ENCODE results near the gene PICALM.
"Not testable (repeated sequence)": the region's sequence is repeated elsewhere in the genome, so short reads cannot be mapped to it uniquely, and the experiment has no call there.

The PICALM gene

GRCh38 chr11:85967457-85967856 lies 101.4 kb downstream of the PICALM start:
- no peak for DNase-seq

- DNase-seq = no peak
These were observed 103.7 kb downstream of the PICALM start for GRCh38 chr11:85965202-85965601.

GRCh38 chr11:85961930-85962363 lies 106.9 kb downstream of the PICALM start:
- no peak for DNase-seq

- DNase-seq = no peak
These were observed 107.8 kb downstream of the PICALM start for GRCh38 chr11:85961130-85961529.

GRCh38 chr11:85960678-85961077 lies 108.2 kb downstream of the PICALM start:
- DNase-seq = no peak

- DNase-seq = no peak
These were observed 113.4 kb downstream of the PICALM start for GRCh38 chr11:85955531-85955930.

GRCh38 chr11:85953491-85954143 lies 115.3 kb downstream of the PICALM start:
- DNase-seq = no peak

- not testable (repeated sequence) for DNase-seq
These were observed 116.8 kb downstream of the PICALM start for GRCh38 chr11:85952108-85952485.

GRCh38 chr11:85951428-85952107 lies 117.3 kb downstream of the PICALM start:
- DNase-seq = no peak

GRCh38 chr11:85951049-85951405 lies 117.9 kb downstream of the PICALM start:
- no peak for DNase-seq

GRCh38 chr11:85950317-85951048 lies 118.4 kb downstream of the PICALM start:
- no peak for DNase-seq

- no peak for DNase-seq
These were observed 119.1 kb downstream of the PICALM start for GRCh38 chr11:85949798-85950197.

- DNase-seq = no peak
These were observed 120.0 kb downstream of the PICALM start for GRCh38 chr11:85948884-85949283.

- no peak for DNase-seq
These were observed 121.2 kb downstream of the PICALM start for GRCh38 chr11:85947431-85948272.

- no peak for DNase-seq
These were observed 122.7 kb downstream of the PICALM start for GRCh38 chr11:85946221-85946620.

- no peak for DNase-seq
These were observed 123.1 kb downstream of the PICALM start for GRCh38 chr11:85945788-85946187.

GRCh38 chr11:85945296-85945695 lies 123.6 kb downstream of the PICALM start:
- no peak for DNase-seq

- DNase-seq = peak; percentile 66
These were observed 127.4 kb downstream of the PICALM start for GRCh38 chr11:85941380-85941973.

- no peak for DNase-seq
These were observed 129.5 kb downstream of the PICALM start for GRCh38 chr11:85939099-85940015.

GRCh38 chr11:85937835-85938234 lies 131.0 kb downstream of the PICALM start:
- DNase-seq = no peak

- no peak for DNase-seq
These were observed 133.1 kb downstream of the PICALM start for GRCh38 chr11:85935751-85936150.

All from hematopoietic multipotent progenitor cell treated with erythropoietin and hydrocortisone succinate and interleukin-3 and kit ligand, for 8 days (in vitro differentiated cells).